ENCODE data around the gene GAL3ST1.
"Not testable (repeated sequence)": the region's sequence is repeated elsewhere in the genome, so short reads cannot be mapped to it uniquely, and the experiment has no call there.

GAL3ST1 gene

DNA sequence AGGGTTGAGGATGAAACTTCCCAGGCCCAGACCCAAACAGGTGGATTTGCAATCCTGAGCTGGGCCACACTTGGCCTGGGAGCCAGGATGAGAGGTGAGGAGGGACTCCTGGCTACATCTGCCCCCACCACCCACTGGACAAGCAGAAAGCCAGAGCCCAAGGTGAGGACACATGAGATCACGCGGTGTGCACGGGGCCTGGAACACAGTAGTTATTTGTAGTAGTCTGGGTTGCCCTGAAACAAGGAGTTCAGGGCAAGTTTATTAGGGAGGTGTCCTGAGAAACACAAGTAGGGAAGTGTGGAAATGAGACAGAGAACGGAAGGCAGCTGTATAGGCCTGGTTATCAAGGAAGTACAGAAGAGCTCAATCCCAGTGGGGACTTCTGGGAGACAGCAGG is 27.3 kb downstream of the GAL3ST1 start:
- Mint-ChIP-seq H3K27ac (no peak overlapping the region), H3K36me3 (ENCODE audit: low read depth) (no peaks in the 10 kb centered on the region), H3K9me3 (no peaks in the 10 kb centered on the region), H3K4me3 (no peak overlapping the region), H3K27me3 (ENCODE audit: low read depth) (peaks cover 13% of the 10 kb centered on the region), H3K4me1 (no peaks in the 10 kb centered on the region)
- no peak for TF ChIP-seq CTCF (IDR thresholded peaks at IDR 0.05; ENCODE audit: unreplicated experiment in 3 of 3)

DNA sequence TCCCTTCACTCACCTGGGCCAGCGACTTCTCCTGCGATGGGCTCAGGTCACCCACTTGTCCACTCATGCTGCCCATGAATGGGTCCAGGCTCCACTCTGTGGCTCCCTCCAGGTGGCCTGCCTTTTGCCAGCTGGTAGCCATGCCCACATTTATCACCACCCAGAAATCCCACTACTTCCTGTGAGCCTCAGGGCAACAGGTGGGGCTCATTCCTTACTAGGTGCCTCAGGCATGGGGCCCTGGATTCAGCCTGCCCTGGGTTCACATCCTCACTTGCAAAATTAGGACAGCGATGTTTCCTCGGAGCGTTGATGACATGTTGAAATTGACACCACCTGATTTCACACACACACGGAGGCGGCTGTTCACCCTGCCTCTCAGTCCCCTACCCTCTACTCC is 27.8 kb downstream of the GAL3ST1 start, which contains the start of gene SEC14L6:
Gene SEC14L6 (minus strand): TSS at position 126 of the 400 bp plus-strand sequence. CDS start 59 bp downstream, at position 67.
- no peak within 1 kb of the TSS for H3K27ac Mint-ChIP-seq
- peak within 1 kb of the TSS in 1 of 3 experiments; percentile 31 for H3K4me3 Mint-ChIP-seq
- H3K36me3 Mint-ChIP-seq (ENCODE audit: low read depth) = no peaks in the 10 kb centered on the region
- no peaks in the 10 kb centered on the region for H3K4me1 Mint-ChIP-seq
- no peaks in the 10 kb centered on the region for H3K9me3 Mint-ChIP-seq
- peaks cover 13% of the 10 kb centered on the region for H3K27me3 Mint-ChIP-seq (ENCODE audit: low read depth)
- no peak for TF ChIP-seq CTCF (IDR thresholded peaks at IDR 0.05; ENCODE audit: unreplicated experiment in 3 of 3)

GRCh38 chr22:30542811-30543188 is 31.7 kb downstream of the GAL3ST1 start:
- H3K27ac Mint-ChIP-seq = peak overlapping the region in 2 of 3 experiments; percentile 66 to 78
- no peak for TF ChIP-seq CTCF (IDR thresholded peaks at IDR 0.05; ENCODE audit: unreplicated experiment in 3 of 3)
- peak overlapping the region; percentile 71 to 82 (median 77) for H3K4me3 Mint-ChIP-seq
- no peaks in the 10 kb centered on the region for H3K9me3 Mint-ChIP-seq
- no peaks in the 10 kb centered on the region for H3K36me3 Mint-ChIP-seq (ENCODE audit: low read depth)
- peaks cover 13% of the 10 kb centered on the region for H3K27me3 Mint-ChIP-seq (ENCODE audit: low read depth)
- no peaks in the 10 kb centered on the region for H3K4me1 Mint-ChIP-seq

GRCh38 chr22:30541961-30542810 is 32.3 kb downstream of the GAL3ST1 start:
- Mint-ChIP-seq H3K4me1 (no peaks in the 10 kb centered on the region), H3K27me3 (ENCODE audit: low read depth) (peaks cover 13% of the 10 kb centered on the region), H3K27ac (peak overlapping the region in 2 of 3 experiments; percentile 78 to 83), H3K9me3 (no peaks in the 10 kb centered on the region), H3K36me3 (ENCODE audit: low read depth) (no peaks in the 10 kb centered on the region), H3K4me3 (peak overlapping the region; percentile 77 to 82 (median 82))
- no peak for TF ChIP-seq CTCF (IDR thresholded peaks at IDR 0.05; ENCODE audit: unreplicated experiment in 3 of 3)

GRCh38 chr22:30541511-30541910 is 33.0 kb downstream of the GAL3ST1 start:
- Mint-ChIP-seq H3K27ac (peak overlapping the region in 1 of 3 experiments; percentile 83), H3K27me3 (ENCODE audit: low read depth) (peaks cover 13% of the 10 kb centered on the region), H3K4me3 (peak overlapping the region; percentile 77 to 82 (median 81))
- H3K4me1 Mint-ChIP-seq; H3K9me3 Mint-ChIP-seq; H3K36me3 Mint-ChIP-seq (ENCODE audit: low read depth): not testable (repeated sequence)

GRCh38 chr22:30539368-30539767 is 35.1 kb downstream of the GAL3ST1 start:
- H3K27me3 Mint-ChIP-seq (ENCODE audit: low read depth) = peaks cover 13% of the 10 kb centered on the region
- no peaks in the 10 kb centered on the region for H3K4me1 Mint-ChIP-seq
- no peak overlapping the region for H3K27ac Mint-ChIP-seq
- no peaks in the 10 kb centered on the region for H3K36me3 Mint-ChIP-seq (ENCODE audit: low read depth)
- TF ChIP-seq CTCF (IDR thresholded peaks at IDR 0.05; ENCODE audit: unreplicated experiment in 3 of 3) = no peak
- H3K9me3 Mint-ChIP-seq = no peaks in the 10 kb centered on the region
- no peak overlapping the region for H3K4me3 Mint-ChIP-seq

All from nephron (organoid).